HepG2 (cell line): ENCODE results near the gene IFT88. TPM values are rescaled to one million over a fixed set of nuclear protein-coding genes. Genes with fewer than 3 reads are reported as not detected.
A peak's percentile ranks its signal among the peaks of the same experiment; 100 is the strongest.

ENCODE experiments used
- AFF4 ChIP-seq: sonication (generic); formaldehyde crosslinking; IDR thresholded peaks from 2 replicates; pipeline ENCODE4 v1.4.0; 2020; ENCODE audit warnings: missing genetic modification reagents
- GMEB1 ChIP-seq: sonication (generic); formaldehyde crosslinking; IDR thresholded peaks from 2 replicates; pipeline ENCODE4 v1.5.1; 2020; ENCODE audit warnings: missing genetic modification reagents, mild to moderate bottlenecking, borderline replicate concordance
- HOXA9 ChIP-seq: sonication (generic); formaldehyde crosslinking; IDR thresholded peaks from 2 replicates; pipeline ENCODE4 v1.8.1; 2022; ENCODE audit warnings: missing genetic modification reagents, mild to moderate bottlenecking, moderate library complexity, borderline replicate concordance
- MED8 ChIP-seq: sonication (generic); formaldehyde crosslinking; IDR thresholded peaks from 2 replicates; pipeline ENCODE4 v1.8.1; 2023; ENCODE audit warnings: mild to moderate bottlenecking, missing genetic modification reagents; ENCODE audit not compliant: insufficient replicate concordance
- MXD4 ChIP-seq: IDR thresholded peaks from 2 replicates; pipeline ENCODE4 v1.6.1; 2016; ENCODE audit warnings: mild to moderate bottlenecking, missing biosample characterization, missing genetic modification reagents
- TFDP2 ChIP-seq: sonication (generic); formaldehyde crosslinking; IDR thresholded peaks from 2 replicates; pipeline ENCODE4 v1.4.0; 2020; ENCODE audit warnings: missing genetic modification reagents
- ZBTB49 ChIP-seq: sonication (generic); formaldehyde crosslinking; IDR thresholded peaks from 2 replicates; pipeline ENCODE4 v1.4.0; 2020; ENCODE audit warnings: missing genetic modification reagents, borderline replicate concordance
- ZFP91 ChIP-seq: sonication (generic); formaldehyde crosslinking; IDR thresholded peaks from 2 replicates; pipeline ENCODE4 v1.9.0; 2022; ENCODE audit warnings: missing genetic modification reagents, mild to moderate bottlenecking, borderline replicate concordance
- polyA plus RNA-seq, 8 experiments: library from polyadenylated mRNA; depleted of rRNA in 3 of 8; stranded (reverse) in 7 of 8; unstranded in 1 of 8; fragments of >200 nt; fragmentation: Illumina TruSeq in 4 of 8; extraction: Trizol in 4 of 8; gene quantifications; 2 replicates each; pipeline versions ENCODE4 v1.2.1 to v1.2.3, GENCODE V29; 2011 to 2016; ENCODE audit warnings: low read depth in 4 of 8, missing spikeins in 1 of 8, mixed read lengths in 1 of 8; ENCODE audit not compliant: insufficient read depth in 1 of 8
- total RNA-seq, 5 experiments: library from RNA; depleted of rRNA; stranded (reverse); fragments of >200 nt; fragmentation: Illumina TruSeq; extraction: Trizol; gene quantifications; 2 replicates each; pipeline ENCODE4 v1.2.3, GENCODE V29; 2016; ENCODE audit warnings: low read depth in 1 of 5

IFT88 gene
- total and polyA plus RNA-seq, 2 of the 13 experiments (the other 11 are each of a cell fraction or from before 2014, with no cell fraction given) = 8.4 to 19.9 TPM

GRCh38 chr13:20525601-20526544 is 41.1 kb upstream of the IFT88 start, which contains the start of gene CRYL1 (continued):
- TF ChIP-seq AFF4 (CRISPR knock-in tag) (no peak), MED8 (peak; percentile 56), MXD4 (CRISPR knock-in tag) (no peak), ZFP91 (peak; percentile 64; the same call in 1 of the 2 replicates), GMEB1 (CRISPR knock-in tag) (peak; percentile 13; the same call in 1 of the 2 replicates), TFDP2 (CRISPR knock-in tag) (peak; percentile 52), HOXA9 (CRISPR knock-in tag) (no peak), ZBTB49 (CRISPR knock-in tag) (no peak)
